Lung (tissue), 12 donors: ENCODE measurements around the gene XYLB. TPM values are rescaled to one million over a fixed set of nuclear protein-coding genes. Genes with fewer than 3 reads are reported as not detected.

Source experiments
- ATAC-seq: fragments of 200-7000 bp; cut with Tn5 transposase; one replicate; pipeline ENCODE4 v1.9.1; 2020; ENCODE audit warnings: moderate number of reproducible peaks; ENCODE audit not compliant: insufficient read depth, low FRiP score
- DNase-seq, 3 donors: peaks; one replicate each; pipeline ENCODE4 v3.0.0-alpha.2; 2013 to 2017
- H3K27ac ChIP-seq, 2 donors: one replicate each; pipeline ENCODE4 v1.5.1; 2013; ENCODE audit warnings: mild to moderate bottlenecking in 2 of 2, moderate library complexity in 2 of 2, control low read depth in 1 of 2, inconsistent platforms in 1 of 2, low read depth in 1 of 2, low read length in 1 of 2
- H3K27me3 ChIP-seq, 3 donors: one replicate each; pipeline ENCODE4 v1.5.1; 2013; ENCODE audit warnings: low read length in 2 of 3; ENCODE audit not compliant: control insufficient read depth in 3 of 3, insufficient read depth in 3 of 3
- H3K36me3 ChIP-seq, 4 donors: one replicate each; pipeline ENCODE4 v1.5.1; 2013; ENCODE audit warnings: low read length in 4 of 4, mild to moderate bottlenecking in 1 of 4, moderate library complexity in 1 of 4; ENCODE audit not compliant: control insufficient read depth in 4 of 4, insufficient read depth in 4 of 4
- H3K4me1 ChIP-seq, 5 donors: one replicate each; pipeline ENCODE4 v1.5.1; 2013; ENCODE audit warnings: low read length in 5 of 5, mild to moderate bottlenecking in 2 of 5, moderate library complexity in 1 of 5; ENCODE audit not compliant: control insufficient read depth in 5 of 5, insufficient read depth in 5 of 5
- H3K4me3 ChIP-seq: one replicate; pipeline ENCODE4 v1.5.1; 2013; ENCODE audit warnings: mild to moderate bottlenecking, control low read depth, moderate library complexity
- H3K9ac ChIP-seq, 2 donors: one replicate each; pipeline ENCODE4 v1.5.1; 2013; ENCODE audit warnings: low read length in 2 of 2, control low read depth in 1 of 2; ENCODE audit not compliant: insufficient read depth in 1 of 2
- H3K9me3 ChIP-seq, 4 donors: one replicate each; pipeline ENCODE4 v1.5.1; 2013; ENCODE audit warnings: low read length in 3 of 4, mild to moderate bottlenecking in 1 of 4, moderate library complexity in 1 of 4; ENCODE audit not compliant: control insufficient read depth in 4 of 4, insufficient read depth in 3 of 4
- WGBS, 2 donors: extraction: QIAGEN DNeasy Blood & Tissue Kit; methylation state at CpG; one replicate each; pipeline ENCODE4 v1.1.7; 2013; 5-methylcytosine and 5-hydroxymethylcytosine counted together
- polyA plus RNA-seq, 2 donors: library from polyadenylated mRNA; stranded (reverse); fragments of 200-250 nt; gene quantifications; one replicate each; pipeline ENCODE4 v1.2.1, GENCODE V29; 2013
- total RNA-seq, 2 donors: library from RNA; depleted of rRNA in 1 of 2; stranded (reverse); fragments of >200 nt in 1 of 2; gene quantifications; one replicate each; pipeline ENCODE4 v1.2.1, GENCODE V29; 2014 to 2021
- TF ChIP-seq, protein P1 (sequence below): IDR thresholded peaks from 2 replicates; pipeline ENCODE4 v1.5.1; 2012; ENCODE audit warnings: mild to moderate bottlenecking; ENCODE audit errors: control extremely low read depth, extremely low read depth
- donor health status: control.
- donor health status: control.
- donor health status: Bipolar disorder and iron deficiency.
- donor health status: healthy.
- donor health status: DM: yes; HTN: yes; CAD: no.

XYLB gene
- total and polyA plus RNA-seq, 4 donors: 0.89 to 5.8 (median 3.2) TPM

DNA sequence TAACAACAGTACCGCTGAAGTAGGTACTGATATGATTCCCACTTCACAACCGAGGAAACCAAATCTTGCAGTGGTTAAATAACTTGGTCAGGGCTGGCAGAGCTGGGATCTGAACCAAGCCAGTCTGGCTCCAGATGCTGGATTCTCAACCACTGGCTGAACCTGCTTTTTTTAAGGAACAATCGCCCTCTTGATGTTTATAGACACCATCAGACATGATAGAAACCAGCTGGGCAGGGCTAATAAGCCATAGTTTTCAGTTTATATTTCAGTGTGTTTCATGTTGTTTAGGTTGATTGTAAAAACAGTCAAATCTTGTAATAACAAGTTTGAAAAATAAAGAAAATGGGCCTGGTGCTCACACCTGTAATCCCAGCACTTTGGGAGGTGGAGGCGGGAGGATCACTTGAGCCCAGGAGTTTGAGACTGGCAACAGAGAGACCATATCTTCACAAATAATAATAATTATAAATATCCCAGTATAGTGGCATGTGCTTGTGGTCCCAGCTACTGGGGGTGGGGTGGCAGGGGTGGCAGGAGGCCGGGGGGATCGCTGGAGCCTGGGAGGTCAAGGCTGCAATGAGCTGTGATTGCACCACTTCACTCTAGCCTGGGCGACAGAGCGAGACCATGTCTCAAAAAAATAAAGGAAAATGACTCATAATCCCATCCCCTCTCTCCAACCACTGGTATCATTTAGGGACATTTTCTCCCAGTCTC is 36.7 kb downstream of the XYLB start:
- TF ChIP-seq, protein P1, sequence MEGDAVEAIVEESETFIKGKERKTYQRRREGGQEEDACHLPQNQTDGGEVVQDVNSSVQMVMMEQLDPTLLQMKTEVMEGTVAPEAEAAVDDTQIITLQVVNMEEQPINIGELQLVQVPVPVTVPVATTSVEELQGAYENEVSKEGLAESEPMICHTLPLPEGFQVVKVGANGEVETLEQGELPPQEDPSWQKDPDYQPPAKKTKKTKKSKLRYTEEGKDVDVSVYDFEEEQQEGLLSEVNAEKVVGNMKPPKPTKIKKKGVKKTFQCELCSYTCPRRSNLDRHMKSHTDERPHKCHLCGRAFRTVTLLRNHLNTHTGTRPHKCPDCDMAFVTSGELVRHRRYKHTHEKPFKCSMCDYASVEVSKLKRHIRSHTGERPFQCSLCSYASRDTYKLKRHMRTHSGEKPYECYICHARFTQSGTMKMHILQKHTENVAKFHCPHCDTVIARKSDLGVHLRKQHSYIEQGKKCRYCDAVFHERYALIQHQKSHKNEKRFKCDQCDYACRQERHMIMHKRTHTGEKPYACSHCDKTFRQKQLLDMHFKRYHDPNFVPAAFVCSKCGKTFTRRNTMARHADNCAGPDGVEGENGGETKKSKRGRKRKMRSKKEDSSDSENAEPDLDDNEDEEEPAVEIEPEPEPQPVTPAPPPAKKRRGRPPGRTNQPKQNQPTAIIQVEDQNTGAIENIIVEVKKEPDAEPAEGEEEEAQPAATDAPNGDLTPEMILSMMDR: no peak
- H3K4me1 ChIP-seq: no peaks in the 10 kb centered on the region
- no peak overlapping the region for H3K4me3 ChIP-seq
- H3K9ac ChIP-seq: no peak overlapping the region
- H3K36me3 ChIP-seq: peaks cover 3 to 17% (median 8%) of the 10 kb centered on the region in 4 donors
- no peaks in the 10 kb centered on the region for H3K27me3 ChIP-seq
- H3K9me3 ChIP-seq: peaks cover 0 to 3% (median under 1%) of the 10 kb centered on the region in 4 donors
- peak; percentile 19 to 64 (median 61) for DNase-seq
- ATAC-seq: no peak
- 89% methylated on average over 8 of the region's 8 CpGs for WGBS, 2 donors
- H3K27ac ChIP-seq: no peak overlapping the region

DNA sequence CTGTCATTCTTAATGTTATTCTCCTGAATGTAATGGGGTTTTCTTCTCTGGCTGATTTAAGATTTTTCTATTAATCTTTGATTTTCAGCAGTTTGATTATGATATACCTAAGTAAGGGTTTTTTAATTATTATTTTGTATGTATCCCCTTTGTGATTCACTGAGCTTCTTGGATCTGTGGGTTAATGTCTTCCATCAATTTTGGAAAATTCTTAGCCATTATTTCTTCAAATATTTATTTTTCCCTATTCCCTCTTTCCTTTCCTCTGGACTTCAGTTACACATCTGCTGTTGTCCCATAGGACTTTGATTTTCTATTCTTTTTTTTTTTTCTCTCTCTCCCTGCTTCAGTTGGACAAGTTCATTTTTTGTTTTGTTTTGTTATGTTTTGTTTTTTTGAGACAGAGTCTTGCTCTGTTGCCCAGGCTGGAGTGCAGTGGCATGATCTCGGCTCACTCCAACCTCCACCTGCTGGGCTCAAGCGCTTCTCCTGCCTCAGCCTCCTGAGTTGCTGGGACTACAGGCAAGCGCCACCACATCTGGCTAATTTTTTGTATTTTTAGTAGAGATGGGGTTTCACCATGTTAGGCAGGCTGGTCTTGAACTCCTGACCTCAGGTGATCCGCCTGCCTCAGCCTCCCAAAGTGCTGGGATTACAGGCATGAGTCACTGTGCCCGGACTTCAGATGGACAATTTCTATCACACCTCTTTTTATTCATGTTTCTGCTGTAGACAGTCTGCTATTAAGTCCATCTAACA is 40.6 kb downstream of the XYLB start:
- TF ChIP-seq, protein P1: no peak
- H3K4me1 ChIP-seq: no peaks in the 10 kb centered on the region
- DNase-seq (no peak), ATAC-seq (no peak)
- H3K36me3 ChIP-seq: peaks cover 0 to 10% (median 3%) of the 10 kb centered on the region in 4 donors
- no peak overlapping the region for H3K9ac ChIP-seq
- WGBS, 2 donors: 96 to 97% methylated on average over 5 of the region's 5 CpGs
- no peak overlapping the region for H3K27ac ChIP-seq
- H3K9me3 ChIP-seq: peaks cover 0 to 3% (median under 1%) of the 10 kb centered on the region in 4 donors
- H3K27me3 ChIP-seq: no peaks in the 10 kb centered on the region
- H3K4me3 ChIP-seq: no peak overlapping the region

DNA sequence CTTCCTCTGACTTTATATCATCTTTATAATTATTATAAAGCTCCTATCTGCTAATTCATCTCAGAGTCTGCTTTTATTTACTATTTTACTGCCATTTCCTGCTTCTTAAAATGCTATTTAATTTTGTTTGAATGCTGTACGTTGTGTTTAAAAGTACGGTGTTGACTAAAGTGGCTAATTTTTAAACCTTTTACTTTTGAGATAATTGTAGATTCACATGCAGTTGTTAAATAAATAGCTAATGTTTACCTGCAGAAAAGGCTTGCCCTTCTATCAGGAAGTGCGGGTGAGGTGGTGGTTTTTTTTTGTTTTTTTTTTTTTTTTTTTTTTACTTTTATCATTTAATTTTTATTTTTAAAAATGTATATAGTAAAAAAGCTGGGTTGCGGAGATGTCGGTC is 41.3 kb downstream of the XYLB start:
- H3K9me3 ChIP-seq: peaks cover 0 to 3% (median under 1%) of the 10 kb centered on the region in 4 donors
- no peaks in the 10 kb centered on the region for H3K27me3 ChIP-seq
- H3K4me1 ChIP-seq: no peaks in the 10 kb centered on the region
- DNase-seq (no peak), ATAC-seq (no peak)
- TF ChIP-seq, protein P1: no peak
- H3K27ac ChIP-seq: no peak overlapping the region
- H3K9ac ChIP-seq: no peak overlapping the region
- peaks cover 0 to 10% (median 3%) of the 10 kb centered on the region in 4 donors for H3K36me3 ChIP-seq
- 85 to 97% methylated on average over 5 of the region's 5 CpGs for WGBS, 2 donors
- no peak overlapping the region for H3K4me3 ChIP-seq
